Keratinocyte (primary cell): ENCODE data around the gene NAV3. TPM values are rescaled to one million over a fixed set of nuclear protein-coding genes. Genes with fewer than 3 reads are reported as not detected.

ENCODE experiments used
- DNase-seq: peaks from one replicate; pipeline ENCODE4 v3.0.0-alpha.2; 2011; ENCODE audit warnings: low read depth, missing footprints, low spot score
- FAIRE-seq: peaks from 2 replicates; lab custom pipeline; 2011; peaks lifted over from hg19 to GRCh38; lab: Jason Lieb, UNC
- H2AFZ ChIP-seq: 2 replicates; pipeline ENCODE4 v1.6.0; 2012; ENCODE audit warnings: low read length, control low read depth, inconsistent platforms; ENCODE audit not compliant: control insufficient read depth
- H3K27ac ChIP-seq: 2 replicates; pipeline ENCODE4 v1.5.1; 2011; ENCODE audit warnings: low read length; ENCODE audit not compliant: control insufficient read depth, insufficient read depth
- H3K27me3 ChIP-seq: 3 replicates; pipeline ENCODE4 v1.6.0; 2011; ENCODE audit warnings: low read length; ENCODE audit not compliant: control insufficient read depth, insufficient read depth; ENCODE audit errors: extremely low read depth
- H3K36me3 ChIP-seq, 2 experiments: 2 replicates in 1 of 2; 3 replicates in 1 of 2; pipeline ENCODE4 v1.5.1; 2011; ENCODE audit warnings: low read length in 2 of 2, mild to moderate bottlenecking in 1 of 2; ENCODE audit not compliant: control insufficient read depth in 2 of 2, insufficient read depth in 2 of 2; ENCODE audit errors: extremely low read depth in 1 of 2
- H3K4me1 ChIP-seq: 3 replicates; pipeline ENCODE4 v1.5.1; 2011; ENCODE audit warnings: low read length; ENCODE audit not compliant: control insufficient read depth, insufficient read depth; ENCODE audit errors: extremely low read depth
- H3K4me2 ChIP-seq: 3 replicates; pipeline ENCODE4 v1.6.0; 2011; ENCODE audit warnings: low read depth, low read length; ENCODE audit not compliant: control insufficient read depth, insufficient read depth; ENCODE audit errors: extremely low read depth
- H3K4me3 ChIP-seq, 3 experiments: fragments of 200-600 bp in 1 of 3; sonication (generic) in 1 of 3; 2 replicates in 2 of 3; 3 replicates in 1 of 3; pipeline ENCODE4 v1.5.1; 2011 to 2016; ENCODE audit warnings: low read length in 3 of 3, mild to moderate bottlenecking in 3 of 3, control low read depth in 2 of 3, inconsistent platforms in 1 of 3, low read depth in 1 of 3, mixed read lengths in 1 of 3, mixed run types in 1 of 3, moderate library complexity in 1 of 3; ENCODE audit not compliant: control insufficient read depth in 2 of 3, insufficient read depth in 2 of 3; ENCODE audit errors: extremely low read depth in 1 of 3
- H3K79me2 ChIP-seq: 2 replicates; pipeline ENCODE4 v1.6.0; 2012; ENCODE audit warnings: low read length; ENCODE audit not compliant: control insufficient read depth, insufficient read depth
- H3K9ac ChIP-seq: 3 replicates; pipeline ENCODE4 v1.6.0; 2011; ENCODE audit warnings: low read length; ENCODE audit not compliant: control insufficient read depth, insufficient read depth; ENCODE audit errors: extremely low read depth
- H3K9me1 ChIP-seq: 3 replicates; pipeline ENCODE4 v1.6.0; 2011; ENCODE audit warnings: low read length; ENCODE audit not compliant: control insufficient read depth, insufficient read depth; ENCODE audit errors: extremely low read depth
- H3K9me3 ChIP-seq: 2 replicates; pipeline ENCODE4 v1.5.1; 2012; ENCODE audit warnings: low read depth, low read length; ENCODE audit not compliant: control insufficient read depth
- H4K20me1 ChIP-seq: 3 replicates; pipeline ENCODE4 v1.6.0; 2011; ENCODE audit warnings: low read length; ENCODE audit not compliant: control insufficient read depth, insufficient read depth; ENCODE audit errors: extremely low read depth
- EZH2 ChIP-seq: IDR thresholded peaks from one replicate; pipeline ENCODE4 v1.6.1; 2012; ENCODE audit warnings: inconsistent platforms, mild to moderate bottlenecking, low read length, moderate library complexity
- dilution Hi-C: fragments of 300-500 bp; cut with MboI; formaldehyde crosslinking; loops from one replicate; pipeline ENCODE4 v1.7.0; 2020; ENCODE audit warnings: low sequenced_read_pairs; ENCODE audit not compliant: extremely low pct_ligation_motif_present
- polyA plus RNA-seq, 5 experiments: library from polyadenylated mRNA; depleted of rRNA in 3 of 5; stranded (reverse) in 3 of 5; stranded (forward) in 1 of 5; unstranded in 1 of 5; fragments of >200 nt; gene quantifications; 1 replicate in 1 of 5; 2 replicates in 3 of 5; 3 replicates in 1 of 5; pipeline versions ENCODE4 v1.2.1 to v1.2.3, GENCODE V29; 2011 to 2012; ENCODE audit warnings: missing spikeins in 2 of 5, low read depth in 1 of 5, low replicate concordance in 1 of 5
- TF ChIP-seq, protein P1 (sequence below), 3 experiments: IDR thresholded peaks in 1 of 3; conservative IDR thresholded peaks in 1 of 3; optimal IDR thresholded peaks in 1 of 3; 2 replicates in 2 of 3; 3 replicates in 1 of 3; pipeline versions ENCODE3 to v1.5.1; 2011; ENCODE audit warnings: low read length in 3 of 3, mild to moderate bottlenecking in 3 of 3, moderate library complexity in 2 of 3, control low read depth in 1 of 3, inconsistent platforms in 1 of 3; ENCODE audit not compliant: insufficient read depth in 2 of 3; ENCODE audit errors: extremely low read depth in 1 of 3

Gene NAV3
- polyA plus RNA-seq, 1 donor (not counting 4 experiments of a cell fraction or from before 2014, with no cell fraction given): 22.6 TPM

DNA sequence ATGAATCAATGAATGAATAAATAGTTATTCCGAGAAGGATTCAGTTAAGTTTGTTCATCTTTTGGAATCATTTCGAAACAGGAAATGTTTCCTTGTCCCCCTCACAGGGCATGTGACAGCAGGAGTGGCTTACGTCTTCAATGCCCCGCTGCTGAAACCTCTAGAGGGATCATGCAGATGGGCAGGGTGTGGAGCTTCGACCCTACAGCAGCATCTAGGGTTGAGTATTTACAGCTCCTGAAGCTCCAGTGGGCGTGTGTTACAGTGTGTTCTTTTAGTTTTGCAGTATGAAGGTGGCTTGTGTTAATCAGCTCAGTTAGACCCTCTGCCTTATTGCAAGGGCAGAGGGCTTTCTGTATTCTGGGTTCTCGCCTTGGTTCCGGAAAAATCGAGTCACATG is 2.6 kb downstream of the NAV3 start:
- no peaks in the 10 kb centered on the region for H3K4me1 ChIP-seq
- H4K20me1 ChIP-seq: no peaks in the 10 kb centered on the region
- H3K9me3 ChIP-seq: no peaks in the 10 kb centered on the region
- DNase-seq (no peak), FAIRE-seq (no peak)
- H3K9me1 ChIP-seq: no peaks in the 10 kb centered on the region
- TF ChIP-seq, protein P1, sequence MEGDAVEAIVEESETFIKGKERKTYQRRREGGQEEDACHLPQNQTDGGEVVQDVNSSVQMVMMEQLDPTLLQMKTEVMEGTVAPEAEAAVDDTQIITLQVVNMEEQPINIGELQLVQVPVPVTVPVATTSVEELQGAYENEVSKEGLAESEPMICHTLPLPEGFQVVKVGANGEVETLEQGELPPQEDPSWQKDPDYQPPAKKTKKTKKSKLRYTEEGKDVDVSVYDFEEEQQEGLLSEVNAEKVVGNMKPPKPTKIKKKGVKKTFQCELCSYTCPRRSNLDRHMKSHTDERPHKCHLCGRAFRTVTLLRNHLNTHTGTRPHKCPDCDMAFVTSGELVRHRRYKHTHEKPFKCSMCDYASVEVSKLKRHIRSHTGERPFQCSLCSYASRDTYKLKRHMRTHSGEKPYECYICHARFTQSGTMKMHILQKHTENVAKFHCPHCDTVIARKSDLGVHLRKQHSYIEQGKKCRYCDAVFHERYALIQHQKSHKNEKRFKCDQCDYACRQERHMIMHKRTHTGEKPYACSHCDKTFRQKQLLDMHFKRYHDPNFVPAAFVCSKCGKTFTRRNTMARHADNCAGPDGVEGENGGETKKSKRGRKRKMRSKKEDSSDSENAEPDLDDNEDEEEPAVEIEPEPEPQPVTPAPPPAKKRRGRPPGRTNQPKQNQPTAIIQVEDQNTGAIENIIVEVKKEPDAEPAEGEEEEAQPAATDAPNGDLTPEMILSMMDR (optimal IDR thresholded peaks at IDR 0.05 in 1 of 3, IDR thresholded peaks at IDR 0.05 in 1 of 3, conservative IDR thresholded peaks at IDR 0.05 in 1 of 3; ENCODE audit: extremely low read depth in 1 of 3, insufficient read depth in 2 of 3, low read length in 3 of 3): no peak
- no peak for TF ChIP-seq EZH2
- H3K27ac ChIP-seq: no peak overlapping the region
- dilution Hi-C loops: no loop called here
- H3K4me2 ChIP-seq: no peak overlapping the region
- H3K79me2 ChIP-seq: no peaks in the 10 kb centered on the region
- no peak overlapping the region for H3K4me3 ChIP-seq
- no peaks in the 10 kb centered on the region for H3K27me3 ChIP-seq
- H3K36me3 ChIP-seq: no peaks in the 10 kb centered on the region
- H3K9ac ChIP-seq: no peak overlapping the region
- no peak overlapping the region for H2AFZ ChIP-seq

- no peak for TF ChIP-seq EZH2
- TF ChIP-seq, protein P1 (optimal IDR thresholded peaks at IDR 0.05 in 1 of 3, IDR thresholded peaks at IDR 0.05 in 1 of 3, conservative IDR thresholded peaks at IDR 0.05 in 1 of 3; ENCODE audit: extremely low read depth in 1 of 3, insufficient read depth in 2 of 3, low read length in 3 of 3): no peak
- H3K9ac ChIP-seq: no peak overlapping the region
- DNase-seq (no peak), FAIRE-seq (no peak)
- H3K9me3 ChIP-seq: no peaks in the 10 kb centered on the region
- H3K27ac ChIP-seq: no peak overlapping the region
- no peak overlapping the region for H3K4me3 ChIP-seq
- dilution Hi-C loops: no loop called here
- no peak overlapping the region for H3K4me2 ChIP-seq
- H3K9me1 ChIP-seq: no peaks in the 10 kb centered on the region
- no peaks in the 10 kb centered on the region for H3K4me1 ChIP-seq
- H2AFZ ChIP-seq: no peak overlapping the region
- H4K20me1 ChIP-seq: no peaks in the 10 kb centered on the region
- H3K36me3 ChIP-seq: no peaks in the 10 kb centered on the region
- H3K79me2 ChIP-seq: no peaks in the 10 kb centered on the region
- H3K27me3 ChIP-seq: no peaks in the 10 kb centered on the region
Observed at GRCh38 chr12:77834618-77835017, 3.9 kb downstream of the NAV3 start.
